K562 (cell line): ENCODE results near the gene ASB10. TPM values are rescaled to one million over a fixed set of nuclear protein-coding genes. Genes with fewer than 3 reads are reported as not detected.
A peak's percentile ranks its signal among the peaks of the same experiment; 100 is the strongest.

Source experiments
- BRD4 ChIP-seq: fragments of 200-600 bp; sonication (generic); IDR thresholded peaks from 2 replicates; pipeline ENCODE4 v1.6.1; 2017; ENCODE audit warnings: inconsistent platforms
- CAMTA2 ChIP-seq: fragments of 250-450 bp; sonication (Bioruptor Pico); conservative IDR thresholded peaks from 2 replicates; pipeline ENCODE4 v1.5.1; 2022
- CUX1 ChIP-seq: fragments of 200-800 bp; sonication (Bioruptor generic); IDR thresholded peaks from 2 replicates; pipeline ENCODE4 v1.6.1; 2016; ENCODE audit warnings: missing genetic modification characterization, missing compliant biosample characterization
- ILK ChIP-seq: fragments of 450-650 bp; IDR thresholded peaks from 2 replicates; pipeline ENCODE4 v1.6.1; 2016; ENCODE audit warnings: missing genetic modification characterization, low read depth, mild to moderate bottlenecking, missing compliant biosample characterization, moderate library complexity, borderline replicate concordance
- KAT2B ChIP-seq: IDR thresholded peaks from one replicate; pipeline ENCODE4 v1.6.1; 2012; ENCODE audit warnings: low read depth, mild to moderate bottlenecking, control low read depth, inconsistent platforms, low read length, moderate library complexity
- KAT7 ChIP-seq: sonication (generic); formaldehyde crosslinking; IDR thresholded peaks from 2 replicates; pipeline ENCODE4 v1.8.0; 2022; ENCODE audit warnings: missing genetic modification reagents, mild to moderate bottlenecking, borderline replicate concordance
- KLF6 ChIP-seq: fragments of 250-450 bp; sonication (Bioruptor Pico); IDR thresholded peaks from 2 replicates; pipeline ENCODE4 v1.4.0; 2020; ENCODE audit warnings: mild to moderate bottlenecking, moderate library complexity, borderline replicate concordance
- MCM3 ChIP-seq: fragments of 450-650 bp; IDR thresholded peaks from 2 replicates; pipeline ENCODE4 v1.6.1; 2016
- RCOR1 ChIP-seq, 2 experiments: IDR thresholded peaks; 2 replicates each; pipeline ENCODE4 v1.6.1; 2012; ENCODE audit warnings: low read depth in 2 of 2, low read length in 2 of 2, borderline replicate concordance in 1 of 2, improper control_type of control experiment in 1 of 2
- TAF15 ChIP-seq: fragments of 200-400 bp; formaldehyde crosslinking; IDR thresholded peaks from 2 replicates; pipeline ENCODE4 v1.6.1; 2017; ENCODE audit warnings: mild to moderate bottlenecking, low read depth, low read length, moderate library complexity
- TBP ChIP-seq: optimal IDR thresholded peaks from 2 replicates; pipeline ENCODE3; 2011; ENCODE audit warnings: low read depth, low read length, improper control_type of control experiment
- YBX1 ChIP-seq: fragments of 450-650 bp; IDR thresholded peaks from 2 replicates; pipeline ENCODE4 v1.7.1; 2016; ENCODE audit warnings: mild to moderate bottlenecking
- ZBTB43 ChIP-seq: sonication (generic); formaldehyde crosslinking; IDR thresholded peaks from 2 replicates; pipeline ENCODE4 v1.8.0; 2023; ENCODE audit warnings: mild to moderate bottlenecking, missing genetic modification reagents
- ZKSCAN8 ChIP-seq: fragments of 200-800 bp; sonication (Bioruptor generic); IDR thresholded peaks from 2 replicates; pipeline ENCODE4 v1.6.1; 2016; ENCODE audit warnings: missing genetic modification characterization, missing compliant biosample characterization
- ZNF398 ChIP-seq: fragments of 250-450 bp; sonication (Bioruptor Pico); IDR thresholded peaks from 2 replicates; pipeline ENCODE4 v1.8.0; 2021; ENCODE audit warnings: moderate library complexity, mild to moderate bottlenecking, inconsistent platforms
- ZNF445 ChIP-seq: fragments of 250-450 bp; sonication (Bioruptor Pico); IDR thresholded peaks from 2 replicates; pipeline ENCODE4 v1.4.0; 2020; ENCODE audit warnings: low read depth, mild to moderate bottlenecking, moderate library complexity
- ZNF699 ChIP-seq: fragments of 250-450 bp; sonication (Bioruptor Pico); IDR thresholded peaks from 2 replicates; pipeline ENCODE4 v1.8.0; 2021; ENCODE audit warnings: mild to moderate bottlenecking, moderate library complexity; ENCODE audit not compliant: insufficient replicate concordance
- polyA plus RNA-seq, 8 experiments: library from polyadenylated mRNA; depleted of rRNA in 4 of 8; stranded (reverse) in 5 of 8; unstranded in 3 of 8; fragments of >200 nt; fragmentation: Nextera tagmentation in 2 of 8; fragmentation: Illumina TruSeq in 1 of 8; extraction: Ambion mirVana in 2 of 8; extraction: Trizol in 1 of 8; gene quantifications; 2 replicates each; pipeline versions ENCODE4 v1.2.1 to v1.2.3, GENCODE V29; 2011 to 2014; ENCODE audit warnings: inconsistent platforms in 1 of 8, missing spikeins in 1 of 8
- total RNA-seq, 7 experiments: library from RNA; depleted of rRNA in 6 of 7; stranded (reverse); fragments of >200 nt in 6 of 7; fragmentation: Illumina TruSeq in 2 of 7; extraction: Trizol in 2 of 7; gene quantifications; 2 replicates each; pipeline versions ENCODE4 v1.2.1 to v1.2.3, GENCODE V29; 2011 to 2021; ENCODE audit warnings: low replicate concordance in 1 of 7

The ASB10 gene
- total and polyA plus RNA-seq, 9 of the 15 experiments (the other 6 are each of a cell fraction or from before 2014, with no cell fraction given): not detected

GRCh38 chr7:151232091-151232916 lies 45.3 kb upstream of the ASB10 start, which contains the start of gene CHPF2 (continued):
- peak; percentile 81; the same call in 1 of the 2 replicates for TF ChIP-seq BRD4
- no peak for TF ChIP-seq CUX1
- TF ChIP-seq ZBTB43: no peak
- no peak for TF ChIP-seq TAF15
- no peak for TF ChIP-seq KAT2B
- TF ChIP-seq ZNF445 (CRISPR knock-in tag): no peak
- TF ChIP-seq KAT7 (CRISPR knock-in tag): no peak; the same call in none of the 2 replicates
- no peak; the same call in 1 of the 2 replicates for TF ChIP-seq CAMTA2 (CRISPR knock-in tag)
- no peak for TF ChIP-seq ILK (tag)
- no peak for TF ChIP-seq YBX1
- no peak for TF ChIP-seq ZNF699
- TF ChIP-seq ZNF398 (CRISPR knock-in tag): no peak
- TF ChIP-seq MCM3: no peak
- no peak for TF ChIP-seq KLF6 (CRISPR knock-in tag)
- TF ChIP-seq RCOR1 (IDR thresholded peaks at IDR 0.05; ENCODE audit: borderline replicate concordance in 1 of 2, low read depth in 2 of 2, low read length in 2 of 2): peak in 1 of 2 experiments; percentile 92; a peak in 2 of 4 replicates
- TF ChIP-seq ZKSCAN8: no peak
- TF ChIP-seq TBP: peak; percentile 59
